ENCODE data around the gene CNPY1.

The CNPY1 gene

DNA sequence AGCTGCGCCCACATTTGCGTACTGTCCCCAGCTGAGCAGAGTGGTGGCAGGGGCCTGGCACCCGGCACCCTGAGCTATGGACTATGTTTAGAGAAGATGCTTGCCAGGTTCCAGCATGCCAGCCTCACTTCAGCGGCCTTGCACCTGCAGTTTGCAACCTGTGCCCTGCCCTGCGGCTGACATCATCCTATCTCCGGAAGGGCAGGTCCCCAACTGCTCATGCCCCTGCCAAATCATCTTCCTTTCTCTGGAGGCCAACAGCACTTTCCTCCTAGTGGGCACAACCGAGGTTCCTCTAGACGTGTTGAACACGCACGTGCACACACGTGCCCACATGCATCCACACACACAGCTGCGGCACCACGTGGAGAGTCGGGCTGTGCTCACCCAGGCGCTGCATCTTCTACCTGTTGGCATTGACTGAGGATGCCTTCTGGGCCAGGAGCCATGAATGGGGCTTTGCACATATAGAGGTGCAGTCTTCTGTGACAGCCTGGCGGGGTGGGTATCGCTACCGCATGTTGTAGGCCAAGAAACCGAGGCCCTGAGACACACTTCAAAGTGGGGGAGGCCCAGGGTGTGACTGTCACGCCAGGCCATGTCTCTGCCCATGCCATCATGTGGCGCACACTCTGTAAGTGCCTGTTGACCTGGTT lies 24.5 kb downstream of the CNPY1 start:
- no peak for TF ChIP-seq GATA2 (IDR thresholded peaks at IDR 0.05; ENCODE audit: low read depth, low read length)
- no peak for TF ChIP-seq GATA3 (IDR thresholded peaks at IDR 0.05; ENCODE audit: low read depth, low read length)

DNA sequence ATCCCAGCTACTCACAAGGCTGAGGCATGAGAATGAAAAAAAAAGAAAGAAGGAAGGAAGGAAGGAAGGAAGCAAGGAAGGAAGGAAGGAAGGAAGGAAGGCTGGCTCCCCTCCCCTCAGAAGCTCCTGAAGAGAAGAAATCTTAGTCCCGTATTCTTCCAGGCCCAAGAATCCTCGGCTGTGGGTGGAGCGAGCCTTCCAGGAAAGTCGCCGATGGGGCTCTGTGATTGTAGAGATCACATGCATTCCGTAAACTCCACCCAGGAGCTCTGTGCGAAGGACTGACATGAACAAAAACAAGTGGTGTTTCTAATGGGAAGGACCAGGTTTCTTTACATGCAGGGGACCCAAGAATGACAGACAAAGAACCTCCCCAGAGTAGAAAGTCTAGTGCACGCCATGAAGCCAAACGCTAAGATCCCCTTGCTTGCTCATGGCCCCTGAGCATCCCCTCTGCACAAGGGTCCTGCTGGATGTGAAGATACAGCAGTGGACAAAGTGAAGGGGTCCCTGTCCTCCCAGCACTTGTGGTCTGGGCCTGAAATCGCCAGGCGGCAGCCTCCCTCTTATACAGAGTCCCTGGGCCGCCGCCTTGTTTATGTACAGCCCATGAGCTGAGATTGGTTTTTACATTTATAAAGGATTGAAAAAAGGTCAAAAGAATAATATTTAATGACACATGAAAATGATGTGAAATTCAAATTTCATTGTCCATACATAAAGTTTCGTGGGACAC lies 25.2 kb downstream of the CNPY1 start:
- TF ChIP-seq GATA3 (IDR thresholded peaks at IDR 0.05; ENCODE audit: low read depth, low read length) (no peak), GATA2 (IDR thresholded peaks at IDR 0.05; ENCODE audit: low read depth, low read length) (no peak)

GRCh38 chr7:155520114-155520513 lies 26.2 kb downstream of the CNPY1 start:
- TF ChIP-seq GATA3 (IDR thresholded peaks at IDR 0.05; ENCODE audit: low read depth, low read length): no peak
- TF ChIP-seq GATA2 (IDR thresholded peaks at IDR 0.05; ENCODE audit: low read depth, low read length): no peak

- no peak for TF ChIP-seq GATA3 (IDR thresholded peaks at IDR 0.05; ENCODE audit: low read depth, low read length)
- no peak for TF ChIP-seq GATA2 (IDR thresholded peaks at IDR 0.05; ENCODE audit: low read depth, low read length)
Observed at GRCh38 chr7:155518633-155519032, 27.7 kb downstream of the CNPY1 start.

- TF ChIP-seq GATA3 (IDR thresholded peaks at IDR 0.05; ENCODE audit: low read depth, low read length) (no peak), GATA2 (IDR thresholded peaks at IDR 0.05; ENCODE audit: low read depth, low read length) (no peak)
Observed at GRCh38 chr7:155517969-155518368, 28.4 kb downstream of the CNPY1 start.

DNA sequence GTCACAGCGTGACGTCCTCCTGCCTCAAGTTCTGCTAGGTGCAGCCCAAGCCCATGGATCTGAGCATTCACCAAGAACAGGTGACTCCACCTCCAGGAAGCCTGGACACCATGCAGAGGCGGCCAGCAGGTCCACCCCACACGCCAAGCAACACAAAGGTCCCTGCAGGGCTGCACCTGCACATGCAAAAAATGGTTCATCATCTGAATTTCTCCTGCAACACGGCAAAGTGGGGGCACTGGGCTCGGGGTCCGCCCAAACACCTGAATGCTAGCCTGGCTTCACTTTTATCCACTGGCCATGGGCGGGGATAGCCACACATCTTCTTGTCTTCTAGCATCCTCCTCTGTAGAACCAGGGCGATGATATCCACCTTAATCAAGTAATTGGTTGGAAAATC lies 28.9 kb downstream of the CNPY1 start:
- no peak for TF ChIP-seq GATA2 (IDR thresholded peaks at IDR 0.05; ENCODE audit: low read depth, low read length)
- no peak for TF ChIP-seq GATA3 (IDR thresholded peaks at IDR 0.05; ENCODE audit: low read depth, low read length)

DNA sequence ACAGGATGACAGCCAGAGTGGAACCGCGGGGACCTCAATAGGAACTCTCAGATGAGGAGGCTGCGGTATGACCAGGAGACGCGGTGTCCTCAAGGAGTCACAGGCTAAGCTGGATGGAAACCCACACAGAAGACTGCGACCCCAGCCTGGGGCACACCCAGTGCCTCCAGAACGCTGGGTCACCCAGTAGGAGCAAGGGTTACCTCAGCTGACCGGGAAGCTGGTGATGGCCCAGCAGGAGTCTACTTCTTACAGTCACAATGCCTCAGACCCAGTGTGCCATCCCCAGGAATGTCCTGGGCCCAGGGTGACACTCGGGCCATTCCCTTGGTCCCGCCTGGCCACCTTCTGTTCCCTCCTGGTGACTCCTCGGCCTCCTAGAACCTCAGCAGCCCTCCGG lies 29.9 kb downstream of the CNPY1 start:
- TF ChIP-seq GATA2 (IDR thresholded peaks at IDR 0.05; ENCODE audit: low read depth, low read length) (no peak), GATA3 (IDR thresholded peaks at IDR 0.05; ENCODE audit: low read depth, low read length) (no peak)

DNA sequence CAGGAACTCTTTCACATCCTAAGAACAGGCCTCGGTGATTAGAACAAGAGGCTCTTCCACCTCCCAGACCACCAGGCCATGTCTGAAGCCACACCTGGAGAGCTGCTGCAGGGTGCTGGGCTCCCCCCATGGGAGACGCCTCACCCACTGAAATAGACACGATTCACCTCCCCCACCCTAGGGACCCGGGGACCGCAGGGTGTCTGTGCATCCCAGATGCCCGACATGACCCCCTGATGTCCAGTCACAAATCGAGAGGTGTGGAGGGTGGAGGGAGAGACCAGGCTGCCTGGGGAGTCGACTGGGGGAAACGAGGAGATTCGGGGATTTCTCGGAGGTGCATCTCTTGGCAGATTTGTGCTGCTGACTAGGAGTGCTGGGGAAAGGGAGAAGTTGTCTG lies 31.0 kb downstream of the CNPY1 start:
- TF ChIP-seq GATA2 (IDR thresholded peaks at IDR 0.05; ENCODE audit: low read depth, low read length): no peak
- TF ChIP-seq GATA3 (IDR thresholded peaks at IDR 0.05; ENCODE audit: low read depth, low read length): no peak

DNA sequence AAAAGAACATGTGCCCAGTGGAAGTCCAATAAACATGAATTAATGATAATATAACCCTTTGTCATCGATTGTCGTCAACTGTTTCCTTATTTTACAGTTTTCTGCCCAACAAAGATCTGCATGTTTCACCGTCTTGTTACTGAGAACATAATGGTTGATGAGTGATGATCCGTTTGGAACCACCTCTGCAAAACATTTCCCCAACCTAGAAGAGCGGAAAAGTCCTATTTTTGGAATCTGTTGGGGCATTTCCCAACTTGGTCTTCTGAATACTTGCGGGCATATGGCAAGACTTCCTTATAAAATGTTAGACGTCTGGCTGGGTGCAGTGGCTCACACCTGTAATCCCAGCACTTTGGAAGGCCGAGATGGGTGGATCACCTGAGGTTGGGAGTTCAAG lies 32.1 kb downstream of the CNPY1 start:
- TF ChIP-seq GATA2 (IDR thresholded peaks at IDR 0.05; ENCODE audit: low read depth, low read length) (no peak), GATA3 (IDR thresholded peaks at IDR 0.05; ENCODE audit: low read depth, low read length) (no peak)

- no peak for TF ChIP-seq GATA2 (IDR thresholded peaks at IDR 0.05; ENCODE audit: low read depth, low read length)
- no peak for TF ChIP-seq GATA3 (IDR thresholded peaks at IDR 0.05; ENCODE audit: low read depth, low read length)
Observed at GRCh38 chr7:155513543-155514285, 32.6 kb downstream of the CNPY1 start.

DNA sequence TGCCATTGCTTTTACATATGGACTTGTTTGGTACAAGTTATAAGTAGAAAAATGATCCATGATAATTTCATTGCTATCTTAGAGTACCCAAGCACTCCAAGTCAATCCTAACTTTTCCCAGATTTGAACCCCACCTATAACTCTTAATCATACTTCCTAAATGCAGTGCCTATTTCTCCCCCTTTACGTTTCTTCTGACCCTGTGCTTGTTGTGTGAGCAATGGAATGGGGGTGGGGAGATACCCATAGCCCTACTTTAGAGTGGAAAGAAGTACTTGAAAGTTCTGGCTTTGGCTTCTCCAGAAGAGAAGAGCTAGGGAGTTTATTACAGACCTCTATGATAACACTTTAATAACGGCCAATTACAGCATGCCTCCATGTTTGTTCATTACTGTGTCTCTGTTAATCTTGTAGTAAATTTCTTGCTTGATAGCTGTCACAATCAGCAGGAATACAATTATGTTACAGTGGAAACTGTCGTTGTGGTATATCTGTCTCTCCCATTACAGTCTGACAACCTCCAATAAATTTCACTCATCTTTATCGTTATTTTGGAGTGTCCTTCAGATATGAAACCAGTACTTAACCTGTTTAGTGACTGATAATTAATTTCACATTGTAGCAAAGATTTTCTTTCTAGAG lies 34.0 kb downstream of the CNPY1 start:
- TF ChIP-seq GATA3 (IDR thresholded peaks at IDR 0.05; ENCODE audit: low read depth, low read length): no peak
- TF ChIP-seq GATA2 (IDR thresholded peaks at IDR 0.05; ENCODE audit: low read depth, low read length): no peak

DNA sequence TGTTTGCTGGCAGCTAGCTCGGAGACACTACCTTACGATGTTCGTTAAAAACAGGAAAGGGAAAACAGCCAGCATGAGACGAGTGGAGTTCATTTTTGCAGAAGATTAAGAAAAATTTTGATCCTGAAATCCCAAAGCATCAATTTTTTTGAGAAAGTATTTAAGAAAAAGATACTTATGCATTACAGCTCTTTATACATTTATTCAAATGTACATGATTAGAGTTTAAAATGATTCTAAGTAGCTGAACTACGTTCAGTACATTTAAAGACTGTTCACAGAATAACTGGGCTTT lies 34.7 kb downstream of the CNPY1 start:
- TF ChIP-seq GATA3 (IDR thresholded peaks at IDR 0.05; ENCODE audit: low read depth, low read length) (no peak), GATA2 (IDR thresholded peaks at IDR 0.05; ENCODE audit: low read depth, low read length) (no peak)

- no peak for TF ChIP-seq GATA3 (IDR thresholded peaks at IDR 0.05; ENCODE audit: low read depth, low read length)
- TF ChIP-seq GATA2 (IDR thresholded peaks at IDR 0.05; ENCODE audit: low read depth, low read length): no peak
Observed at GRCh38 chr7:155510975-155511701, 35.2 kb downstream of the CNPY1 start.
